HL-60 (cell line): Measurements from ENCODE around the gene SLC25A47.

Experiments used
- GABPA ChIP-seq: IDR thresholded peaks from 2 replicates; pipeline ENCODE4 v1.6.1; 2012; ENCODE audit warnings: low read depth
- POLR2AphosphoS5 ChIP-seq: IDR thresholded peaks from 2 replicates; pipeline ENCODE4 v1.6.1; 2012; ENCODE audit warnings: low read depth
- TF ChIP-seq, protein P1 (sequence below): IDR thresholded peaks from one replicate; pipeline ENCODE4 v1.5.1; 2011; ENCODE audit warnings: low read length, control low read depth, inconsistent platforms; ENCODE audit not compliant: insufficient read depth
- TF ChIP-seq, protein P2 (sequence below): IDR thresholded peaks from 2 replicates; pipeline ENCODE4 v1.6.1; 2012; ENCODE audit warnings: low read depth; ENCODE audit not compliant: insufficient replicate concordance

DNA sequence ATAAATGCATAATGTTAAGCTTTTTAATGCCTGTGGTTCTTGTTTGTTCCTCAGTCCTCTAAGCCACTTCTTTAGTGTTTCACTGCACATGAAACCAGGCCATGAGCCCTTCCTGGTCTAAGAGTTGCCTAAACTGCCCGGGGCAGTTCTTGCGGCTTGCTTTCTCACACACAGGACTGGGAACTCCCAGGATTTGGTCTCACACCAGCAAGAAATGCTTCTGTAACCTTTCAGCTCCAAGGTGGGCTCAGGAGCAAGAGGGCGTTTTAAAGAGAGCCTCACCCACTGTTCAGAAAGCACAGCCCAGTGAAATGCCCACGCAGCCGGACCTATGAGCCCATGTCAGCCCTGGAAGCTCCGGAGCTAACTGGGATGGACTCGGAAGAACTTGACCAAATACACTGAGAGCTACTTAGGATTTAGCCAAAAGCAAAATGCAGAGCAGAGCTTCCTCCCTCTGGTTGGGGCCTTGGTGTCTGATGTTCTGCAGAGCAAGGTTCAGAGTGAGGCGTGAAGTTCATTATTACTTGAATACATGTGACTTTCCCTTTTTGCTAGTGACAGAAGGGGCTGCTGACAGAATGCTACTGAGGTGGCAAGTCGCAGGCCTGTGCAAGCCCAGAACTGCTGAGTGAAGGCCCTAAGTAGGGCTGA, 40.2 kb upstream of the SLC25A47 start:
- TF ChIP-seq, protein P1, sequence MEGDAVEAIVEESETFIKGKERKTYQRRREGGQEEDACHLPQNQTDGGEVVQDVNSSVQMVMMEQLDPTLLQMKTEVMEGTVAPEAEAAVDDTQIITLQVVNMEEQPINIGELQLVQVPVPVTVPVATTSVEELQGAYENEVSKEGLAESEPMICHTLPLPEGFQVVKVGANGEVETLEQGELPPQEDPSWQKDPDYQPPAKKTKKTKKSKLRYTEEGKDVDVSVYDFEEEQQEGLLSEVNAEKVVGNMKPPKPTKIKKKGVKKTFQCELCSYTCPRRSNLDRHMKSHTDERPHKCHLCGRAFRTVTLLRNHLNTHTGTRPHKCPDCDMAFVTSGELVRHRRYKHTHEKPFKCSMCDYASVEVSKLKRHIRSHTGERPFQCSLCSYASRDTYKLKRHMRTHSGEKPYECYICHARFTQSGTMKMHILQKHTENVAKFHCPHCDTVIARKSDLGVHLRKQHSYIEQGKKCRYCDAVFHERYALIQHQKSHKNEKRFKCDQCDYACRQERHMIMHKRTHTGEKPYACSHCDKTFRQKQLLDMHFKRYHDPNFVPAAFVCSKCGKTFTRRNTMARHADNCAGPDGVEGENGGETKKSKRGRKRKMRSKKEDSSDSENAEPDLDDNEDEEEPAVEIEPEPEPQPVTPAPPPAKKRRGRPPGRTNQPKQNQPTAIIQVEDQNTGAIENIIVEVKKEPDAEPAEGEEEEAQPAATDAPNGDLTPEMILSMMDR = no peak
- TF ChIP-seq POLR2AphosphoS5 (no peak; the same call in 1 of the 2 replicates), GABPA (no peak)
- TF ChIP-seq, protein P2, sequence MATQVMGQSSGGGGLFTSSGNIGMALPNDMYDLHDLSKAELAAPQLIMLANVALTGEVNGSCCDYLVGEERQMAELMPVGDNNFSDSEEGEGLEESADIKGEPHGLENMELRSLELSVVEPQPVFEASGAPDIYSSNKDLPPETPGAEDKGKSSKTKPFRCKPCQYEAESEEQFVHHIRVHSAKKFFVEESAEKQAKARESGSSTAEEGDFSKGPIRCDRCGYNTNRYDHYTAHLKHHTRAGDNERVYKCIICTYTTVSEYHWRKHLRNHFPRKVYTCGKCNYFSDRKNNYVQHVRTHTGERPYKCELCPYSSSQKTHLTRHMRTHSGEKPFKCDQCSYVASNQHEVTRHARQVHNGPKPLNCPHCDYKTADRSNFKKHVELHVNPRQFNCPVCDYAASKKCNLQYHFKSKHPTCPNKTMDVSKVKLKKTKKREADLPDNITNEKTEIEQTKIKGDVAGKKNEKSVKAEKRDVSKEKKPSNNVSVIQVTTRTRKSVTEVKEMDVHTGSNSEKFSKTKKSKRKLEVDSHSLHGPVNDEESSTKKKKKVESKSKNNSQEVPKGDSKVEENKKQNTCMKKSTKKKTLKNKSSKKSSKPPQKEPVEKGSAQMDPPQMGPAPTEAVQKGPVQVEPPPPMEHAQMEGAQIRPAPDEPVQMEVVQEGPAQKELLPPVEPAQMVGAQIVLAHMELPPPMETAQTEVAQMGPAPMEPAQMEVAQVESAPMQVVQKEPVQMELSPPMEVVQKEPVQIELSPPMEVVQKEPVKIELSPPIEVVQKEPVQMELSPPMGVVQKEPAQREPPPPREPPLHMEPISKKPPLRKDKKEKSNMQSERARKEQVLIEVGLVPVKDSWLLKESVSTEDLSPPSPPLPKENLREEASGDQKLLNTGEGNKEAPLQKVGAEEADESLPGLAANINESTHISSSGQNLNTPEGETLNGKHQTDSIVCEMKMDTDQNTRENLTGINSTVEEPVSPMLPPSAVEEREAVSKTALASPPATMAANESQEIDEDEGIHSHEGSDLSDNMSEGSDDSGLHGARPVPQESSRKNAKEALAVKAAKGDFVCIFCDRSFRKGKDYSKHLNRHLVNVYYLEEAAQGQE = no peak
